NCI-H82 treated with DMSO at 0.1 percent for 48 hours (cell line): Measurements from ENCODE around the gene POLQ.
"Not testable (repeated sequence)": the region's sequence is repeated elsewhere in the genome, so short reads cannot be mapped to it uniquely, and the experiment has no call there.

Experiments used
- DNase-seq: peaks from one replicate; lab custom pipeline; 2025; ENCODE audit not compliant: unreplicated experiment; lab: John Stamatoyannopoulos, UW

POLQ gene

DNA sequence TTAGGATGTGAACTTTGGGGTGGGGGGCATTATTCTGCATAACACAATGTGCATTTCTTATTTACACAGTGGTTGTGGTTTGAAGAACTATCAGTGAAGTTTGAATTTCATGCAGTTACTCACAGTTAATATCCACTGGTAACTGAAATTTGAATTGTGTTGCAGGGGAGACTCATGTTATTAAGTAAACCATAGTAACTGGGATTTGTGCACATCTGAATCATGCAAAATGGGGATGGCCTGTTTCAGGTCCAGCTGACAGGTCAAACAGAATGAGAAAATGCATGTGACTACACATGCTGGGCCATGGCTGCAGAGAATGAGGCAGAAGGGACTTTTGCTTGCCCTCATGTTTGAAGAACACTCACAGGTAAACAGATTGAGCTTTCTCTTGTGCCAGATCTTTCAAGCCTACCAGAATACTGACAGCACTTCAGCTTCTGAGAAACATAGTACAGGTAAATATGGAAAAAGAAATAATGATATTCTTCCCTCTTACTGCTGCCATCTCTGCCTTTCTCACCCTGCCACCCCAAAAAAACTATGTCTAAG lies 115.0 kb downstream of the POLQ start:
- DNase-seq = no peak

DNA sequence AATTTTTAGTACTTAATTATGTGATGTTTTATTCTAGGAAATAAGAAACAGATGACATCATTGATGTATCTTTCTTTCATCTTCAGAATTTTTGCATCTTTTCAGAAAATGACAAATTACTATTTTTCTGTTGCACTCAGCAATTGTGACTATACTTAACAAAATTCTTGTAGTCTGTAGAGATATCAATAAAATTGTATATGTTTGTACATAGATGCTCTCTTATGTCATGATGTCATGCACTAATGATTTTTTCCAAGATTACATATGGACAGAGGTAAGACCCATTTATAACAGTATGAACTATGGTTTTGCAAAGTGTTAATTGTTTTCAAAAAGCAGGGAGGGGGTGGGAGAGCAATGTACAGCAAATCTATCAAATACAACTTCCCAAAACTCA lies 121.2 kb downstream of the POLQ start:
- DNase-seq = no peak

DNA sequence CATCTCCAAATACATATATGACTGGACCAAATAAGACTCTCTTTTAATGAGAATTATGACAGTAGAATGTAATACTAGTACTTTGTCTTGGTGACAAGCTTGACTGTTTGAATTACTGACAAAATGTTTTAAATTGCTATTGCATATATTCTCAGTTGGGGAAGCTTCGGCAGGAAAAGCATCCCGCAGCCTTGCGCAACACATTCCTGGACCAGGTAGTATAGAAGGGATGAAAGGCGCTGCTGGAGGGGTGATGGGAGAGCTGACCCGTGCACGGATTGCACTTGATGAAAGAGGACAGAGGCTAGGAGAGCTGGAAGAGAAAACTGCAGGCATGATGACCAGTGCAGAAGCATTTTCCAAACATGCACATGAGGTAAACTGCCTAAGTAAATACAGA lies 127.6 kb downstream of the POLQ start:
- no peak for DNase-seq

DNA sequence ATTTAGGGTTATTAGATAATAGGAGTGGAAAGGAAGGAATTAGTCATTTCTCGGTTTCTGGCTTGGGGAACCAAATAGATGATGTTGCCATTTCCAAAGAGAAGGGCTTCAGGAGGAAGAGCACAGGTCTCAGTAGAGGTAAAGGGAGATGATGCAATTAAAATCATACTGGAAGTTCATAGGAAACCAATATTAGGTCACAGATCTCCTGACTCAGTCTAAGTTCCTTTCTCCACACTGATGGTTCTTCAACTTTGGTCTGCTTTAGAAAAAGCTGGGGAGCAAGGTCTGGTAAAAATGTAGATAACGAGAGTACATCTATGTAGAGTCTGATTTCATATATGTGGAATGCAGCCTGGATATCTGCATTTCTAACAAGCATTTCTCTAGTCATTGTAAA lies 130.9 kb downstream of the POLQ start:
- DNase-seq = no peak

- DNase-seq = no peak
Measured at GRCh38 chr3:121411523-121411922, 134.3 kb downstream of the POLQ start.

DNA sequence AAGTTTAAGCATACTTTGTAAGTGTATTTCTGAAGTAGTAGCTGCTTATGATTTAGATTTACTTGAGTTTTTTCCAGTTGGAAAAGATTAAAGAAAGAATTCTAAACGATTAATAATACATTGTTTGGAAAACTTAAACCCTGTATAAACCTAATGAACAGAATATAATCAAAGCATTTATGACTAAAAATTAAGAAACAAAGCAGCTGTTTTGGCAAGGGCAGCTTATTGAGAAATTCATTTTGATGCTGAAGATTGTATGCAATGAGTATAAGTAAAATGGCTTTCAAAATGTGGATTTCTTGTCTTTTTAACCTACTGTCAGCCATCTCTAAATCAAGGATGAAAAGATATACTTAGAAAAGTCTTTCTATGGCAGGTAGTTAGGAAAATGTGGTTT lies 140.2 kb downstream of the POLQ start:
- DNase-seq = no peak

- no peak for DNase-seq
Measured at GRCh38 chr3:121399820-121400219, 146.0 kb downstream of the POLQ start.

GRCh38 chr3:121398051-121398450 lies 147.7 kb downstream of the POLQ start:
- not testable (repeated sequence) for DNase-seq

GRCh38 chr3:121395967-121396366 lies 149.8 kb downstream of the POLQ start:
- not testable (repeated sequence) for DNase-seq

DNA sequence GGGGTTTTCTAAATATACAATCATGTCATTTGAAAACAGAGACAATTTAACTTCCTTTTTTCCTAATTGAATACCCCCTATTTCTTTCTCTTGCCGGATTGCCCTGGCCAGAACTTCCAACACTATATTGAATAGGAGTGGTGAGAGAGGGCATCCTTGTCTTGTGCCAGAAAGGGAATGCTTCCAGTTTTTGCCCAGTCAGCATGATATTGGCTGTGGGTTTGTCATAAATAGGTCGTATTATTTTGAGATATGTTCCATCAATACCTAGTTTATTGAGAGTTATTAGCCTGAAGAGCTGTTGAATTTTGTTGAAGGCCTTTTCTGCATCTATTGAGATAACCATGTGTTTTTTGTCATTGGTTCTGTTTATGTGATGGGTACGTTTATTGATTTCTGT lies 157.5 kb downstream of the POLQ start:
- not testable (repeated sequence) for DNase-seq
